ENCODE results near the gene SLF2.
A peak's percentile ranks its signal among the peaks of the same experiment; 100 is the strongest.

SLF2 gene

DNA sequence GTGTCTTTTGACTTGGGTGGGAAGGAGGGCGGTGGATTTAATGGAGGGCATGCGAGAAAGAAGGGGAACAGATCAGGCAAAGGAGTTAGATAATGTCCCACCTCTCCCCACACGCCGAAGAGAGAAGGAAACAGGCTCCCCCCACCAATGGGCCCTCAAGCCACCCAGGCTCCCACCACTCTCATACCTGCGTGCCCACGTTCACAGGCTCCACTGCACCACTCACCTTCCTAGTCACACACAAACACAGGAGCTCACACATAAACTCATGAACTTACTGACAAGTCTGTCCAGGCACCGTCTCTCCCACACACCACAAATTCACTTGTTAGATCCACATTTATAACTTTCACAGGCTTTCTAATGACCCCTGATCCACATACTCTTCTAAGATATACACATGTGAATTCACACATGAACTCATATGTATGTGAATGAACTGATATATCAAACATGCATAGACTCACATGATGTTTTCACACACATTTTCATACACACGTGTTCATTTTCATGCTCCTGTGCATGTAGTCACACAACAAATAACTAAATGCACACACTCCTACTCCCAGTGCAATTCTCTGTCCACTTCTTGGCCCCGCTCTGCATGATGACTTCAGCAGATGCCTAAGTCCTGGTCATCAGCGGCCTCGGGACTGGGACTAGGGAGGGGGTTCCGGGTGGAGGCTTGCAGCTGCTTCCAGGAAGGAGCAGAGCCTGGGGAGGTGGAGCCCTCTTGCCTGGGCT lies 88.3 kb downstream of the SLF2 start:
- DNase-seq, result no peak

DNA sequence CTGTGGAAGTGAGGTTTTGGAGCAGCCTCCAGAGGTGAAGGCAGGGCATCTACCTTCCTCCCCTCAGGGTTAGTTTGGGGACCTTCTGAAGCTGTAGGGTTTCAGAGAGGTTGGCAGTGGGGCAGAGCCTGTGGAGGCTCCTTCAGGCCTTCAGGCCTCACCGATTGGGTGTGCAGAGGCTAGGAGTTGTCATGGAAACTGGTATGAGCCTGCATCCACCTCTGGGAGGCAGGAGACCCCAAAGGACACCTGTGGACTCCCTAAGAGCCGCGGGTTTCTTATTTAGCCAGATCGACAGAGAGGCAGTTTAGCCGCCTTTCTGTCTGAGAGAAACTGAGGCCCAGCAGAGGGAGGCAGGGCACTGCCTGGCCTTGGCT lies 88.9 kb downstream of the SLF2 start:
- no peak for DNase-seq

GRCh38 chr10:101002456-101002855 lies 89.7 kb downstream of the SLF2 start:
- DNase-seq, result no peak

GRCh38 chr10:101003639-101004206 lies 91.0 kb downstream of the SLF2 start:
- no peak for DNase-seq

GRCh38 chr10:101005361-101005760 lies 92.6 kb downstream of the SLF2 start:
- no peak for DNase-seq

DNA sequence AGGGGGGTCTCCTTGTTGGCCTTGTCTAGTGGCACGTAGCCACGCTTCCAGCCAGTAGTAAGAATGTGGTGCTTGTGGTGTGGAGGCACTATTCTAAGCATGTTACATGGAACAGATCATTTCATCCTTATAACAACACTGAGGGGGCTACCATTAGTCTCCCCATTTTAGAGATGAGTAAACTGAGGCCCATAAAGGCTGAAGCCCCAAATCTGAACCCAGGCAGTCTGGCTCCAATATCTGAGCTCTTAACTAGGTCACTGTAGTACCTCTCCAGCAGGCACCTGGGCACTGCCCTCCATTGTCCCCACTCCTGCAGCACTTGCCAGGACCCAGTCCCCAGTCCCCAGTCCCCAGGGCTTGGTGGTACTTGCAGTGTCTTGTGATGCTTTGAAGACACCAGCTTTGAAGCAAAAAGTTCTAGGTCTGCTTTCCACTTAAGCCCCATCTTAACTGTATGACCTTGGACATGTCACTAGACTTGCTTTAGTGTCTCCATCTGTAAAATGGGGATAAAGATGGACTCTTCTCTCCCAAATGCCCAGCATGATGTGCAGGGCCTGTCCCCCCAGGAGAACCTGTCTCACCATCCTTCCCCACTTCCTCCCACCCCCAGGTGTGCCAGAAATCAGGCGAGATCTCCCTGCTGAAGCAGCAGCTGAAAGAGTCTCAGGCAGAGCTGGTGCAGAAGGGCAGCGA lies 93.3 kb downstream of the SLF2 start:
- no peak for DNase-seq

DNA sequence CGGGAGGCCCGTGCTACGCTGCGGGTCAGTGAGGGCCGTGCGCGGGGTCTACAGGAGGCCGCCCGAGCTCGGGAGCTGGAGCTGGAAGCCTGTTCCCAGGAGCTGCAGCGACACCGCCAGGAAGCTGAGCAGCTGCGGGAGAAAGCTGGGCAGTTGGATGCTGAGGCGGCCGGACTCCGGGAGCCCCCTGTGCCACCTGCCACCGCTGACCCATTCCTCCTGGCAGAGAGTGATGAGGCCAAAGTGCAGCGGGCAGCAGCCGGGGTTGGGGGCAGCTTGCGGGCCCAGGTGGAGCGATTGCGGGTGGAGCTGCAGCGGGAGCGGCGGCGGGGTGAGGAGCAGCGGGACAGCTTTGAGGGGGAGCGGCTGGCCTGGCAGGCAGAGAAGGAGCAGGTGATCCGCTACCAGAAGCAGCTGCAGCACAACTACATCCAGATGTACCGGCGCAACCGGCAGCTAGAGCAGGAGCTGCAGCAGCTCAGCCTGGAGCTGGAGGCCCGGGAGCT lies 93.9 kb downstream of the SLF2 start:
- no peak for DNase-seq

DNA sequence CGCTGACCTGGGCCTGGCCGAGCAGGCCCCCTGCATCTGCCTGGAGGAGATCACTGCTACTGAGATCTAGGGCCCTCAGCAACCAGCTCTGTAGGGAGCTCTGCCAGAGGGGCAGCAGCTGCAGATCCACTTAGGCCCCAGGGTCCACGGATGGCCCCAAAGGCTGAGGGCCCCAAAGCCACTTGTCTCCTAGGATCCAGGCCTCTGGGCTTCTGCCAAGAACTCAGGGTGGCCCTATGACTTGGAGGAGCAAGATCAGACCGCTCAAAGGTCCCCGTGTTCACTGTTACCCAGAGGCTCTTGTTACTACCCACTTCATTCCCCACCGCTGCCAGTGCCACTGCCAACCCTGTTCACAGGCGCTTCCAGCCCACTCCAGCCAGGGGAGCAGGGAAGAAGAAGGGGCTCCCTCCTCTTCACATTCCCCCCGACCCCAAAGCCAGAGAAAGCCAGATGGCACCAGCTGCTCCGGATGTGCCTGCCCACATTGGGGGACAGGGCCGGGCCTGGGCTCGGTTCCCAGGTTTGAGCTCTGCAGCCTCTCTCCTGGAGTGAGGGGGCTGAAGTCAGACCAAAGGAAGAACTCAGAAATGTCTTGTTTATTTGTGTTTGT lies 94.4 kb downstream of the SLF2 start:
- DNase-seq, result no peak

GRCh38 chr10:101007915-101008822 lies 95.4 kb downstream of the SLF2 start:
- no peak for DNase-seq

DNA sequence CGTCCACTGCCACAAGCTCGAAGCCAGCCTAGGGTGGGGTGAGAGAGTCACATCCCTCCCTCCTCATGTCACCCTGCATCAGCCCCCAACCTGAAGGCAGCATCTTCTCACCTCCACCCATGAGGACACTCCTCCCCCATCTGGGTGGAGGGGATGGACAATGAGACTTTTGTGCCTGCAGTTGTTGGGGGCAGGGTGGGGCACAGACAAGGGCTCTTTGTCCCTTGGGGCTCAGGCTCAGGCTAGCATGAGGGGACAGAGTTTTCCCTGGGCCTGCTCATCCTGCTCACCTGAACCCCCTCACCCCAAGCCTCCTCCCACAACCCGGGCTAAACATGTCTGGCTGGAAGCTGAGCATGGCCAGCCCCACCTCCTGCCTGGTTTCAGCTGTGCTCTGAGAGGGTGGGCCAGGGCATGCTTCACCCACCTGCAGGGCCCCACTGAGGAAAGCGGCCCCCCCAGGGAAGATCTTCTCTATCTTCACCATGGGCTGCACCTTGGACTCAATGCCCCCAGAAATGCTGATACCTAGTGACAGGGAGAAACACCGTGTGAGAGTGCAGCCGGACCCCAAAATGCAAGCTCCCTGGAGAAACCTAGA lies 96.2 kb downstream of the SLF2 start:
- DNase-seq, result no peak

- no peak for DNase-seq
These were observed 97.6 kb downstream of the SLF2 start for GRCh38 chr10:101010329-101010728.

DNA sequence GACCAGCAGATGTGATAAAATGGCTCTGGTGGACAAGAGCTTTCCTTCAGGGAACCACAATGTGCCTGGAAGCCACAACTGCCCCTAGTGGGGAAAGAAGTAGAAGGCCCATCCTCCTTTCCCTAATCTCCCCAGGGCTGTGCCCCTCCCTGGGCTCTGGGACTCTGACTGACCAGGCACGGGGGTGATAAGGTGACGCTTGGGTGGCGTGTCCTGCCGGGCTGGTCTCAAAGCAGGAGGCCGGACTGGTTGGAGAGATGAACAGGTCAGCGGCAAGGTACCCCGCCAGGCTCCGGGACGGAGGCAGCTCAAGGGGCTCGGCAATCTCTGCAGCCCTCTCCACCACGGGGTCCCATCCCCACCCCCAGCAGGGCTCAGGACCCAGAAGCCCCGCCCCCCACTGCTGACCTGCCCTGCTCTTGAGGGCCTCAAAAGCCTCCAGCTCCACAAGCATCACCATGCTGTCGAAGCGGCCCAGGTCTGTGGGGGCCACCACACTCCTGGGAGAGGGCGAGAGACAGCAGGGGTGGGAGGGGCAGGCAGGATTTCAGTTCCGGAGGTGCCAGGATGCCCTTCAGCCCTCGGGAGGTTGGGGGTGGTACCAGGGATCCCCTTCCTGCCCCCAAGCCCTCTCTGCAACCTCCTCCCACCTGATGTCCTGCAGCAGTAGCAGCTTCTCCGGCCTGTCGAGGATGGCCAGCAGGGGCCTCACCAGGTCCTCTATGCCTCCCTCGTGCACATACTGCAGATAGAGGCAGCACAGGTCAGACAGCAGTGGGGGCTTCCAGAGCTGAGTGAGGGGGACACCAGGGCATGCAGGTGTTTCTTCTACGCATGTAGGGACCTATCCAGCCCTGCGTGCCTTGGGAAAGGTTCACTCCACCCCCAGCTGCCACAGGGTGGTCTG lies 99.0 kb downstream of the SLF2 start:
- DNase-seq, result no peak

- DNase-seq, result peak; percentile 87
These were observed 100.0 kb downstream of the SLF2 start for GRCh38 chr10:101012525-101013364.

- DNase-seq, result no peak
These were observed 100.6 kb downstream of the SLF2 start for GRCh38 chr10:101013365-101013825.

- DNase-seq, result peak; percentile 88
These were observed 101.6 kb downstream of the SLF2 start for GRCh38 chr10:101014230-101014884.
